CD4-positive, alpha-beta memory T cell (primary cell): ENCODE data around the gene USP27X. TPM values are rescaled to one million over a fixed set of nuclear protein-coding genes. Genes with fewer than 3 reads are reported as not detected.

Source experiments
- CTCF ChIA-PET: fragments of 350-600 bp; sonication (Branson Sonifier 250); formaldehyde crosslinking; loops from one replicate; lab custom pipeline; 2021; ENCODE audit warnings: inconsistent platforms; ENCODE audit not compliant: partially characterized antibody; lab: Charles Lee
- POLR2A ChIA-PET: fragments of 350-600 bp; sonication (Branson Sonifier 250); formaldehyde crosslinking; loops from one replicate; lab custom pipeline; 2021; ENCODE audit not compliant: partially characterized antibody; lab: Charles Lee
- DNase-seq, 5 donors: peaks; one replicate each; pipeline versions ENCODE4 v3.0.0 to v3.0.0-alpha.2; 2020 to 2022; ENCODE audit warnings: mixed read lengths in 1 of 5
- H3K27ac ChIP-seq: one replicate; pipeline ENCODE4 v1.7.0; 2013; ENCODE audit warnings: low read depth, low read length
- H3K27me3 ChIP-seq: 2 replicates; pipeline ENCODE4 v1.7.0; 2013; ENCODE audit warnings: mild to moderate bottlenecking, low read length, moderate library complexity; ENCODE audit not compliant: insufficient read depth
- H3K36me3 ChIP-seq: 2 replicates; pipeline ENCODE4 v1.7.0; 2013; ENCODE audit warnings: mild to moderate bottlenecking, low read length, moderate library complexity; ENCODE audit not compliant: insufficient read depth
- H3K4me1 ChIP-seq: 2 replicates; pipeline ENCODE4 v1.7.0; 2013; ENCODE audit warnings: mild to moderate bottlenecking, low read length, moderate library complexity; ENCODE audit not compliant: insufficient read depth
- H3K4me3 ChIP-seq, 2 donors: one replicate each; pipeline ENCODE4 v1.7.0; 2013; ENCODE audit warnings: low read length in 2 of 2, mild to moderate bottlenecking in 1 of 2
- H3K9me3 ChIP-seq, 2 donors: one replicate each; pipeline ENCODE4 v1.7.0; 2013; ENCODE audit warnings: low read length in 2 of 2, control low read depth in 1 of 2; ENCODE audit not compliant: control insufficient read depth in 1 of 2
- H3K27ac Mint-ChIP-seq, 7 donors: one replicate each; pipeline ENCODE4 v1.8.0; 2020 to 2021; ENCODE audit warnings: mixed read lengths in 7 of 7, mild to moderate bottlenecking in 6 of 7, inconsistent platforms in 3 of 7, moderate library complexity in 3 of 7
- H3K27me3 Mint-ChIP-seq, 2 donors: one replicate each; pipeline ENCODE4 v1.8.0; 2020 to 2021; ENCODE audit warnings: mixed read lengths in 2 of 2
- H3K36me3 Mint-ChIP-seq, 2 donors: one replicate each; pipeline ENCODE4 v1.8.0; 2020 to 2021; ENCODE audit warnings: mixed read lengths in 2 of 2, inconsistent platforms in 1 of 2, mild to moderate bottlenecking in 1 of 2
- H3K4me1 Mint-ChIP-seq, 4 donors: one replicate each; pipeline ENCODE4 v1.8.0; 2020 to 2021; ENCODE audit warnings: mixed read lengths in 4 of 4, mild to moderate bottlenecking in 1 of 4
- H3K4me3 Mint-ChIP-seq, 8 donors: one replicate each; pipeline ENCODE4 v1.8.0; 2020 to 2021; ENCODE audit warnings: mixed read lengths in 8 of 8, mild to moderate bottlenecking in 7 of 8, moderate library complexity in 6 of 8, inconsistent platforms in 3 of 8
- H3K9me3 Mint-ChIP-seq, 8 donors: one replicate each; pipeline ENCODE4 v1.8.0; 2020 to 2021; ENCODE audit warnings: mixed read lengths in 8 of 8, mild to moderate bottlenecking in 5 of 8, inconsistent platforms in 3 of 8, moderate library complexity in 1 of 8
- intact Hi-C: fragments of 100-400 bp; cut with micrococcal nuclease; formaldehyde crosslinking; loops from one replicate; pipeline ENCODE4 v1.15.1; 2023
- polyA plus RNA-seq, 2 donors: library from polyadenylated mRNA; unstranded; fragments of 300-500 nt; fragmentation: Illumina TruSeq; gene quantifications; one replicate each; pipeline ENCODE4 v1.2.3, GENCODE V29; 2021
- total RNA-seq, 2 experiments: library from RNA; stranded (reverse); gene quantifications; one replicate each; pipeline ENCODE4 v1.2.3, GENCODE V29; 2021

Gene USP27X
- total and polyA plus RNA-seq, 4 experiments from 2014 or later = 0.07 to 7.5 (median 4.4) TPM

DNA sequence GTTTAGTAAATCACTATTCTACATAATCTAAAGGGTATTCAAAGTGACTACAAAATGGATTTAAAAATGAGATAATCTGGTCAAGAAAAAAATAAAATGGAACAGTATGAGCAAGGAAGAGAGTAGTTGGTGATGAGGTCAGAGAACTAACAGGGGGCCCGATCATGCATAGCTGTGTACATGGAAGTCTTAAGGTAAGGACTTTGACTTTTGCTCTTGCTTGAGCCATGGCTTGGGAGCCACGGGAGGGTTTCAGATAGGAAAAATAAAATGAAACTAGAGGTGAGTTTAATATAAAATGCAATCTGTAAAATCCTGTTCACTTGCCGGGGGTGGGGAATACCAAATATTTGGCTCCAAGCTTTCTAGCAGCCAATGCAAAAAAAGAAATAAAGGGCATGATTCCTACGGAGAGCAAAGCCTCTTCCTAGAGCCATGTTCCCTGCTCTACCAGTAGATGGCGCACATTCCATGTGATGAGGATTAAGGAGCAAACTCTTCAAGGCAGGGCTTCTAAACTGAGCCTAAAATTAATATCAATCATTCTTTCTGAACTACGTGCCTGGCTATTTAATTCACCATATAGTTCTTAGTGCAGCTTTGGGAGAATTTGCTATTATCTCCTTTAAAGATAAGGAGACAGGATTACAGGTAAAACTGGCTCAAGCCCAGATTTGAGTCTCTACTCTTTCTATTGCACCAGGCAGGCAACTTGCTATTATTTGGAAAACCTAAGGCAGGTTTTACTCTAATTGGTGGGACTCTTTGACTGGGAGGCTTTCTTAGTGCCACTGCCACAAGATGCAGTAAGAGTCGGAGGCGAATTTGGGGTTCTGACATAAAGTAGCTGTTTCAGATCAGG is 36.3 kb downstream of the USP27X start:
- peaks cover 0 to 2% (median under 1%) of the 10 kb centered on the region in 4 donors for H3K4me1 Mint-ChIP-seq
- no peak overlapping the region for H3K4me3 Mint-ChIP-seq
- H3K27me3 Mint-ChIP-seq = no peaks in the 10 kb centered on the region
- POLR2A ChIA-PET = no interaction called here
- H3K27ac ChIP-seq = no peak overlapping the region
- DNase-seq = peak; percentile 52 to 58 (median 53)
- CTCF ChIA-PET = interaction anchor here (0.9 to 1.7 kb wide), 5 partner anchors 10 to 665 kb away, joined by 3 to 6 read pairs (median 4); no protein-coding TSS in a partner anchor
- no peaks in the 10 kb centered on the region for H3K9me3 ChIP-seq
- H3K4me1 ChIP-seq = no peaks in the 10 kb centered on the region
- no peaks in the 10 kb centered on the region for H3K36me3 ChIP-seq
- H3K36me3 Mint-ChIP-seq = no peaks in the 10 kb centered on the region
- H3K27ac Mint-ChIP-seq = no peak overlapping the region
- intact Hi-C loops = loop anchor here (1.0 to 2.0 kb wide), 2 partner anchors 289 to 665 kb away; partner anchors contain the start of gene CCNB3
- H3K4me3 ChIP-seq = no peak overlapping the region
- no peaks in the 10 kb centered on the region for H3K9me3 Mint-ChIP-seq
- H3K27me3 ChIP-seq = no peaks in the 10 kb centered on the region

DNA sequence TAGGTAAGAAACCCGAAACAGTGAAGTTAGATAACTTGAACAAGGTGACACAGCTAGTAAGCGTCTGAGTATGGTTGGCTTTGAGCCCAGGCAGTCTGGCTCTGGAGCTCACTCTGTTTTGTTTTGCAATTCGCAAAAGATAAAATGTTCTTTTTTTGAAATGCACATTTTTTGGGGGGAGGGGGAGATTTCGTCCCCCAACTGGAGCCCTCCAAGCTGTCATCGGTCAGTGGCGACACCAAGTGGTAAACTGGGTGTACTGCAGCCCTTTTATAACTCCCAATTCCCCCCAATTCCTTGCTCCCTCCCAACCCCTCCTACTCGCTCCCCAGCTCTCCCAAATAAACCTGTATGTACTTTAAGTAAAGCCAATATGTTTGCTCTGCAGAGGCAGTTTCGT is 40.3 kb downstream of the USP27X start:
- ChIA-PET CTCF (interaction anchor here (0.8 to 4.8 kb wide), 11 partner anchors 8 to 285 kb away, joined by 3 to 28 read pairs (median 4); partner anchors contain the start of genes CCNB3 and USP27X), POLR2A (no interaction called here)
- no peaks in the 10 kb centered on the region for H3K27me3 Mint-ChIP-seq
- Histone ChIP-seq H3K9me3 (no peaks in the 10 kb centered on the region), H3K36me3 (no peaks in the 10 kb centered on the region), H3K27me3 (no peaks in the 10 kb centered on the region), H3K4me3 (no peak overlapping the region), H3K4me1 (peaks cover 4% of the 10 kb centered on the region), H3K27ac (no peak overlapping the region)
- H3K9me3 Mint-ChIP-seq = no peaks in the 10 kb centered on the region
- H3K27ac Mint-ChIP-seq = peak overlapping the region in 1 of 7 donors; percentile 65
- intact Hi-C loops = loop anchor here (1.0 kb wide), 1 partner anchor 35 kb away; no protein-coding TSS in a partner anchor
- no peaks in the 10 kb centered on the region for H3K36me3 Mint-ChIP-seq
- H3K4me1 Mint-ChIP-seq = peaks cover 5 to 12% (median 5%) of the 10 kb centered on the region in 4 donors
- DNase-seq = peak in 4 of 5 donors; percentile 15 to 35 (median 25)
- no peak overlapping the region for H3K4me3 Mint-ChIP-seq

DNA sequence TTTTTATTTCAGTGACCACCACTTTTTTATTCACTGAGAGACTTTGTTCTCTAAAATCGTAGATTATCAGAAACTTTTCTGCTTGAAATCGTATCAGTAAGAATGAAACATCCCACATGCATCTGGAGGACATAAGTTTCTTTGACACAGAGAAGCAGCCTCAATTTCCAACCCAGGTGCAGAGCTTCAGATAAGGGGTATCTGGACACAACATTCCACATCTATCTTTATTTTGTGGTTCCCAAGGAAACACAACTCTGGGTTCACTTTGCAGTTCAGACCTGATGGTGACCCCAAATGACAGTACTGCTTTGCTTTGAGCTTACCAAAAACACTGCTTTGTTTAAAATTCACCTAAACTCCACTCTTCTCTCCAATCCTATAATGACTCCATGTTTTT is 41.8 kb downstream of the USP27X start:
- H3K27ac Mint-ChIP-seq = no peak overlapping the region
- ChIA-PET POLR2A (no interaction called here), CTCF (interaction anchor here (2.0 to 4.8 kb wide), 4 partner anchors 27 to 659 kb away, joined by 5 to 28 read pairs (median 12); partner anchors contain the start of gene USP27X)
- no peaks in the 10 kb centered on the region for H3K9me3 ChIP-seq
- no peak overlapping the region for H3K27ac ChIP-seq
- H3K4me1 ChIP-seq = peaks cover 4% of the 10 kb centered on the region
- no peaks in the 10 kb centered on the region for H3K27me3 Mint-ChIP-seq
- H3K36me3 Mint-ChIP-seq = no peaks in the 10 kb centered on the region
- no peak overlapping the region for H3K4me3 ChIP-seq
- H3K9me3 Mint-ChIP-seq = no peaks in the 10 kb centered on the region
- no peaks in the 10 kb centered on the region for H3K36me3 ChIP-seq
- DNase-seq = no peak
- intact Hi-C loops = no loop called here
- H3K4me3 Mint-ChIP-seq = no peak overlapping the region
- H3K27me3 ChIP-seq = no peaks in the 10 kb centered on the region
- peaks cover 5 to 12% (median 5%) of the 10 kb centered on the region in 4 donors for H3K4me1 Mint-ChIP-seq

DNA sequence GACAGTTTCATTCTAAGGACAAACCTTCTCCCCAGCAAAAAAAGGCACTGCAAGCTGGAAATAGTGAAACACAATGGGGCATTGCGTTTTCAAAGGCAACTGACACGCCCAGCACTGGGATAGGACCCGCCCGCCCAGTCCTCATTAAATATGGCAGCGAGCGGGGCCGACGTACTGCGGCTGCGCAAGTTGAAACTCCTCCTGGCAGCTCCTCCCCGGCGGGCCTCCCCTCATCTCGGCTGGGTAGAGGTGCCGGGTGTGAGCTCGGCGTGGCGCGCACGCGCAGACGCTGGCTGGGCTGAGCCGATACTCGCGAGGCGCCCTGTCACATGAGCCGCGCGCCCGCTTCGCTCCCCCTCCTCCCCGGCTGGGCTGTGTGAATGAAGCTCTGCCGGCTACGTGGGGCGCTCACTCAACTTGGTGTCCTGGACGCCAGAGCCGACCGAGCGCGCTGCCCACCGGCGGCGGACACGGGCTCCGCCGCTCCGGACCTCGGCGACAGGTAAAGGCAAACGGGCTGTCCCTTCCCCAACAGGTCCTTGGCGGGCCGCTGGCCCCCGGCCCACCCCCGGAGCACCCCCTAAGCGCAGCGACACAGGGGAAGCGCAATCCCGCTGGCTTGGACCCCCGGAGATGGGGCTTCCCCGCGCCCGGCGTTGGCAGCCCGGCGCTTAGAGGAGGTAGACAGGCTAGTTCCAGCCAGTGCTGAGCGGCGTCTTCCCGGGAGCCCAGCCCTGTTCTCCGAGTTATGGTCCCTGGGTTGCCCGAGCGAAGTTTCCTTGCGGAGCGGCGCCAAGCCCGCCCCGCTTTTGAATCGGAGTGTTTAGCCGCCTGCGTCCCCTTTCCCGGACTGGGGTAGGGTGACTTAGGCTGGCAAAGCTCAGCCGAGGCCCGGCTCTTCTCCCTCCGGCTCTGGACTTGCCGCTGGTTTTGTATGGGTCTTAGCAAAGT is 43.3 kb downstream of the USP27X start, which contains the start of gene CLCN5:
CLCN5 (plus strand) TSS at position 306 of the 951 bp plus-strand sequence. CDS start 2,703 bp downstream, outside the sequence.
- Histone ChIP-seq H3K4me1 (peaks cover 4% of the 10 kb centered on the region), H3K27me3 (no peaks in the 10 kb centered on the region), H3K9me3 (no peaks in the 10 kb centered on the region), H3K4me3 (peak within 1 kb of the TSS; percentile 42 to 65), H3K27ac (peak within 1 kb of the TSS; percentile 32), H3K36me3 (no peaks in the 10 kb centered on the region)
- Mint-ChIP-seq H3K27me3 (no peaks in the 10 kb centered on the region), H3K36me3 (peaks cover 0 to 2% of the 10 kb centered on the region in 2 donors), H3K4me3 (peak within 1 kb of the TSS; percentile 76 to 86 (median 80)), H3K4me1 (peaks cover 5 to 12% (median 5%) of the 10 kb centered on the region in 4 donors), H3K27ac (peak within 1 kb of the TSS; percentile 59 to 81 (median 70)), H3K9me3 (no peaks in the 10 kb centered on the region)
- POLR2A ChIA-PET = interaction anchor here (0.9 to 1.5 kb wide), 2 partner anchors 44 to 1474 kb away, joined by 3 to 9 read pairs; partner anchors contain the start of gene USP27X
- CTCF ChIA-PET = interaction anchor here (1.2 to 4.8 kb wide), 5 partner anchors 38 to 658 kb away, joined by 6 to 28 read pairs (median 8); partner anchors contain the start of genes CCNB3 and USP27X
- peak; percentile 91 to 96 (median 95) for DNase-seq
- intact Hi-C loops = loop anchor here (1.0 kb wide), 2 partner anchors 43 to 281 kb away; partner anchors contain the start of gene USP27X

DNA sequence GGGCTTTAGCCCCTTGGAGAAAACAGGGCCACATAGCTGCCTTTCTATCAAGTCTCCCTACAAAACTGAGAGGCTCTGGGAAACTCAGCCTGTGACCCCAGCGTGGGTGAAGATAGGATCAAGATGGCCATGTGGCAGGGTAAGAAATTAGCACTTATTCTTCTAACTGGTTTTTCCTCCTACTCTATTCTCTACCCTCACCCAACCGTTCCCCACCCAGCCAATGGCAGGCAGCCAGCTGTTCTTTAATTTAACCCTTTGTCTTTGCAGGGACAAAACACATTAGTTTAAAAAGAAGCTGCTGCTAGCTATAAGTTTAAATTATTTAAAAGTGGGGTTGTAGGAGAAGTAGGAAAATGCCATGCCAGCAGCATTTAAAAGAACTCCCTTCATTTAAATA is 45.9 kb downstream of the USP27X start:
- Histone ChIP-seq H3K27me3 (no peaks in the 10 kb centered on the region), H3K4me3 (no peak overlapping the region), H3K9me3 (no peaks in the 10 kb centered on the region), H3K4me1 (peaks cover 4% of the 10 kb centered on the region), H3K36me3 (no peaks in the 10 kb centered on the region), H3K27ac (no peak overlapping the region)
- Mint-ChIP-seq H3K27me3 (no peaks in the 10 kb centered on the region), H3K4me3 (no peak overlapping the region), H3K4me1 (peaks cover 5 to 12% (median 5%) of the 10 kb centered on the region in 4 donors), H3K9me3 (no peaks in the 10 kb centered on the region), H3K36me3 (peaks cover 0 to 2% of the 10 kb centered on the region in 2 donors), H3K27ac (no peak overlapping the region)
- ChIA-PET POLR2A (no interaction called here), CTCF (interaction anchor here (1.3 kb wide), 1 partner anchor 10 kb away, joined by 3 read pairs; no protein-coding TSS in a partner anchor)
- intact Hi-C loops = no loop called here
- no peak for DNase-seq

DNA sequence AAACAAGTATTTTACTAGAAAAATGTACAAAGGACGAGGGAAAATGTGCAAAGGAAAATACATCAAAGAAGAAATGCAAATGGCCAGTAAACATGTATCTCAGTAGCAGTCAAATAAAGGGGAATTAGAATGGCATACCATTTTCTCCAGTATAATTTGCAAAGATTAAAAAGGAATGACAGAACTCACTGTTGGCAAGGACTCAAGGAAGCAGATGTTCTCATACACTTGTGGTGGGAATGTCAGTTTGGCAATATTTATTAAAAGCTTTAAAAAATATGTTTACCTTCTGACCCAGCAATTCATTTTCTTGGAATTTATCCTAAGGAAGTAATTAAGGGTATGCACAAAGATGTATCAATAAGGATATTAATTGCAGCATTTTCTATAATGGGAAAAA is 50.8 kb downstream of the USP27X start:
- Mint-ChIP-seq H3K4me3 (no peak overlapping the region), H3K27me3 (no peaks in the 10 kb centered on the region), H3K27ac (no peak overlapping the region), H3K36me3 (peaks cover 0 to 2% of the 10 kb centered on the region in 2 donors), H3K4me1 (no peaks in the 10 kb centered on the region), H3K9me3 (no peaks in the 10 kb centered on the region)
- ChIA-PET CTCF (no interaction called here), POLR2A (no interaction called here)
- no peaks in the 10 kb centered on the region for H3K27me3 ChIP-seq
- intact Hi-C loops = no loop called here
- H3K4me3 ChIP-seq = no peak overlapping the region
- H3K9me3 ChIP-seq = no peaks in the 10 kb centered on the region
- no peaks in the 10 kb centered on the region for H3K36me3 ChIP-seq
- DNase-seq = no peak
- no peaks in the 10 kb centered on the region for H3K4me1 ChIP-seq
- H3K27ac ChIP-seq = no peak overlapping the region
